Central memory CD4-positive, alpha-beta T cell (primary cell): ENCODE data around the gene CCDC121.
A peak's percentile ranks its signal among the peaks of the same experiment; 100 is the strongest.
"Not testable (repeated sequence)": the region's sequence is repeated elsewhere in the genome, so short reads cannot be mapped to it uniquely, and the experiment has no call there.

ENCODE experiments used
- DNase-seq: peaks from one replicate; pipeline ENCODE4 v3.0.0; 2022

Gene CCDC121

GRCh38 chr2:27634291-27634690 is 5.5 kb upstream of the CCDC121 start:
- DNase-seq: no peak

- not testable (repeated sequence) for DNase-seq
These were observed 1.4 kb upstream of the CCDC121 start for GRCh38 chr2:27630257-27630656.

GRCh38 chr2:27627963-27628766 is 647 bp downstream of the CCDC121 start:
- no peak for DNase-seq

DNA sequence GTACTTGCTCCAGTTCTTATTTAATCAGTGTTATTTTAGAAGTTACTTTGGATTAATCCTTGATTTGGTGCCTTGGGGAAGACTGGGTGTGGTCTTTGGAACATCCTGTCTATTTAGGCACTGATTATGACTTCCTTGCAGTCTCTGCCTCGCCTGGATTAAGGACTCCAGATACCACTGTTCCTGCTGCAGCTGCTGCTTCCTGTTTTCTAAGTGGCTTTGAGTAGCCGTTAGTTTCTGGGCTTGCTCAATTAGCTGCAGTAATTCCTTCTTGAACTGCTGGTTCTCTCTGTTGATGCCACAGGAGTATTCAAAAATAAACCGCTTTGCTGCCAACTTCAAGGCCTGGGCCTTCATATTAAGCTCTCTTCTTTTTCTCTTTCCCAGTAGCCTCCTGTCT is 1.9 kb downstream of the CCDC121 start:
- DNase-seq: not testable (repeated sequence)

- not testable (repeated sequence) for DNase-seq
These were observed 2.5 kb downstream of the CCDC121 start for GRCh38 chr2:27626323-27626722.

DNA sequence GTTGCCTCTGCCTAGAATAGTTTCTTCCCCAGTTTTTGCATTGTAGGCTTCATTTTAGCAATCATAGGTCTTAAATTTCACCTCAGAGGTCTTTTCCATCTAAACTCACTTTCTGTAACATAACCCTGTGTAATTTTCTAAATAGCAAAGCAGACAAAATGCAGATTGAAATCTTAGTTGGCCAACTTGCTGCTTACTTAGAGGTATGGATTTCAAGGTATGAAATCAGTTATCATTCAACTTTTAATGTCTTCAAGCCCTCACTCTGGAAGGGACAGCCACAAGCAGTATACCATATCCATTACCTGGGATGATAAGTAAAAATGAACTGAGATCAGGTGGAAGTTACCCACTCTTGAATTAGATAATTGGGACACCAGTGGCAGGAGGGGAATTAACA is 3.9 kb downstream of the CCDC121 start:
- no peak for DNase-seq

- DNase-seq: no peak
These were observed 5.9 kb downstream of the CCDC121 start for GRCh38 chr2:27622921-27623384.

DNA sequence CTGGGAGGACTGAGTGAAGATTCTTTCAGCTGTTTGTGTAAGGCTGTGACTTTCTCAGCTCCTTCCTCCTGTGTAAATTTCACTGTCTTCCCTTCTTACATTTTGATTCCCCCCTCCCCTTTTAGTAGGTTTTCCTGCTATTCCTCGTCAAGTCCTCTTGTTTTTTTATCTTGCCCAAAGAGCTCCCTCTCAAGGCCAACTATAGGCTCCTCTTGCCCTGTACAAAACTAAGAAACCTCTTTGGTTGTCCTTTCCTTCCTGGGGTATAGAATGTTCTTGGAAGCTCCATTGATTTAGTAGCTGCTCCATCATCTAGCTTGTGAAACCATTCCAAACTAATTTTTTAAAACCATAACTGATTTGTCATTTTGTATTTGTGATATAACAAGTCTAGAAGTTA is 7.3 kb downstream of the CCDC121 start:
- DNase-seq: no peak

DNA sequence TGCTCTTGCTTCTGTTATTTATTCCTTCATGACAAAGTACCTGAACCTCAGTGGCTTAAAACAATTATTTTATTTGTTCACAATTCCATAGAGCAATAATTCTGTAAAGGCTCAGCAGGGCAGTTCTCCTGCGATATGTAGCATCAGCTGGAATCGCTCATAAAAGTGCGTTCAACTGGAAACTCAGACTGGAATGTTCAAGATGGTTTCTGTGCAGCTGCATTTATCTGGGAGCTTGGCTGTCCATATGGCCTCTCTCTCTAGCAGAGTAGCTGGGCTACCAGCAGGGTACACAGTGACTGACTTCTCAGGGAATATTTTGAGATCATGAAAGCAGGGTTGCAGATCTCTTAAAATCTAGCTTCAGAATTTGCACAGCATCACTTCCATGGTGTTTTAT is 13.5 kb downstream of the CCDC121 start:
- DNase-seq: no peak

- DNase-seq: no peak
These were observed 14.8 kb downstream of the CCDC121 start for GRCh38 chr2:27613985-27614384.

- DNase-seq: no peak
These were observed 22.2 kb downstream of the CCDC121 start for GRCh38 chr2:27606611-27607010.

DNA sequence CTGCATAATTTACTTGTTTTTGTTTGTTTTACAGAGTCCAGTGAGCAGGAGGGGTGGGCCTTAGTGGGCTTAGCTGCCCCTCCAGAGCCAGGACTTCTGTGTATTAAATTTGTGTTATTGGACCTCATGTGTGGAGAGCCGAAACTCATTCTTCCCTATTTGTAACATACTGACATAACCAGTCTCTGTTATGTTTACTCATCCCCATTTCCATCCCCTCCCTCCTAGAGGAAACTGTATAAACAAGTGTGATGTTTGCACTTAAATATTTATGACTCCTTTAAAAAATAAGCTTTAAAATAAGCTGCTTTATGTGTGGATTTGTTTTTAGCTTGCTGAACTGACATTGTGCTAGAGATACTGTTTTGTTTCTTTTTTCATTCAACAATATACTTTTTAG is 32.2 kb downstream of the CCDC121 start:
- no peak for DNase-seq

DNA sequence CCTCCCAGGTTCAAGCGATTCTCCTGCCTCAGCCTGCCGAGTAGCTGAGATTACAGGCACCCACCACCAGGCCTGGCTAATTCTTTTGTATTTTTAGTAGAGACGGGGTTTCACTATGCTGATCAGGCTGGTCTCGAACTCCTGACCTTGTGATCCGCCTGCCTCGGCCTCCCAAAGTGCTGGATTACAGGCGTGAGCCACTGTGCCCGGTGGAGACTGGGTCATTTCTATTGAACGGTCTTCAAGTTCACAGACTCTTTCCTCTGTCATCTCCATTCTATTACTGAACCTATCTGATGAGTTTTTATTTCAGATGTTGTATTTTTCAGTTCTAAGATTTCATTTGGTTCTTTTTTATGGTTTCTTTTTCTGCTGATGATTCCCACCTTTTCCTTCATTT is 33.4 kb downstream of the CCDC121 start:
- DNase-seq: not testable (repeated sequence)

GRCh38 chr2:27594020-27594703 is 34.6 kb downstream of the CCDC121 start:
- DNase-seq: not testable (repeated sequence)

- DNase-seq: no peak
These were observed 35.6 kb downstream of the CCDC121 start for GRCh38 chr2:27593240-27593639.

DNA sequence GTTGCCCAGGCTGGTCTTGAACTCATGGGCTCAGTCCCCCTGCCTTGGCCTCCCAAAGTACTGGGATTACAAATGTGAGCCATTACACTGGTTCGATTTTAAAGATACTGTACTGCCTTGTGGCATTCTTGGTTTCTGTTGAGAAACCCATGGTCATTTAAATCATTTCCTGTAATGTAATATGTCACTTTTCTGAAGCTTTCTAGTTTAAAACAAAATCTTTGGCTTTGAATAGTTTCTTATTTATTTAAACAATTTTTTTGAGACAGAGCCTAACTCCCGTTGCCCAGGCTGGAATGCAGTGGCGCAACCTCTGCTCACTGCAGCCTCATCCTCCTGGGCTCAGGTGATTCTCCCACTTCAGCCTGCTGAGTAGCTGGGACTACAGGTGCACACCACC is 37.1 kb downstream of the CCDC121 start:
- no peak for DNase-seq

DNA sequence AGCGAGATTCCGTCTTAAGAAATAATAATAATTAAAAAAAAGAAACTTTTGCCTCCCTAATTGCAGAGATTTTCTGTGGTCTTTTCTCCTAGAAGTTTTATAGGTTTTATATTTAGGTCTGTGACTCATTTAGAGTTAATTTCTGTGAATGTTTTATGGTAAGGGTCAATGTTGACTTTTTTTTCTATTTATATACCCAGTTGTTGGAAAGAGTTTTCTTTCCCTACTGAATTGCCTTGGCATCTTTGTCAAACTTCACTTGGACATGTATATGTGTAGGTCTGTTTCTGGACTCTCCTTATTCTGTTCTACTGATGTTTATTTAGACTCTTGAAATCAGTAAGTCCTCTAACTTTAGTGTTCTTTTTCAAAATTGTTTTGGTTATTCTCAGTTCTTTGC is 40.5 kb downstream of the CCDC121 start:
- DNase-seq: no peak

GRCh38 chr2:27587025-27587424 is 41.8 kb downstream of the CCDC121 start:
- no peak for DNase-seq

- no peak for DNase-seq
These were observed 44.2 kb downstream of the CCDC121 start for GRCh38 chr2:27584597-27584996.

- no peak for DNase-seq
These were observed 45.4 kb downstream of the CCDC121 start for GRCh38 chr2:27583390-27583915.

GRCh38 chr2:27582695-27583389 is 46.0 kb downstream of the CCDC121 start, which contains the start of gene ZNF512:
TSS of gene ZNF512 (plus strand) at chr2:27583042. CDS start at chr2:27583113, 71 bp downstream.
- peak; percentile 76 for DNase-seq

GRCh38 chr2:27582129-27582694 is 46.6 kb downstream of the CCDC121 start:
- no peak for DNase-seq
